Measurements from ENCODE around the gene HOXB3.

The HOXB3 gene

DNA sequence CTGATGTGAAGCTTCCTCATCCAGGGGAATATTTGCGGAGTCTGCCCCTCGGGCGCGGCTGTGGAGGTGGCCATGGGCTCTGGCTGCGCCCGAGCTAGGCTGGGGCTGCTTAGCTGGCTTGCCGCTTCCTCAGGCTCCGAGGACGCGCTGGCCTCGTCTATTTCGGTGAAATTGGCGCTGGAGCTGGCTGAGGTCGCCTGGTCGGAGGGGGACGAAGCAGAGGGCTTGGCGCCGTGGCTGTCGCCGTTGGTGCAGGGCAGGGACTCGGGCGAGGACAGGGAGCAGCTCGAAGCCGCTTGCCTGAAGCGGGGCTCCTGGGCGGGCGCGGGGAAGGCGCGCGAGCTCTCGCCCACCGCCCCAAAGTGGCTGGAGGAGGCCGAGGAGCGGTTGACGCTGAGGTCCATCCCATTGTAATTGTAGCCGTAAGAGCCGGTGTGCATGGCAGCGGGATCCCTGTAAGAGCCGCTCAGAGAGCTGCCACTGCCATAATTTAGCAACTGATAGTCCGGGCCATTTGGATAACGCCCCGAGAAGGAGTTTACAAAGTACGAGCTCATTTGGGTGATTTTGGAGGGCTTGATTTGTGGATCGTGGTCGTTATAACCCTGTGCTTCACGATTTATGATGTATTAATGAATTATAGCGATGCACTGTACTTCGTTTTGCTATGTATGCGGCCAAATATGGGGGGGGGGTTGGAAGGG is 3.2 kb upstream of the HOXB3 start, which contains the start of gene HOXB5:
Gene HOXB5 (minus strand): TSS at position 654 of the 704 bp plus-strand sequence. CDS start 97 bp downstream, at position 557.
- Histone ChIP-seq H3K4me3 (ENCODE audit: low read depth, low read length, poor library complexity, severe bottlenecking) (no peak within 1 kb of the TSS), H3K27ac (ENCODE audit: low read depth, low read length, poor library complexity, severe bottlenecking) (no peak within 1 kb of the TSS), H3K4me2 (ENCODE audit: low read length) (no peak within 1 kb of the TSS), H3K9me3 (ENCODE audit: low read length) (no peaks in the 10 kb centered on the region), H2AFZ (ENCODE audit: low read length) (no peak within 1 kb of the TSS), H4K20me1 (ENCODE audit: insufficient read depth, low read length) (no peaks in the 10 kb centered on the region), H3K9ac (ENCODE audit: low read length) (no peak within 1 kb of the TSS), H3K36me3 (ENCODE audit: insufficient read depth, low read length) (no peaks in the 10 kb centered on the region), H3K4me1 (ENCODE audit: insufficient read depth, low read length, severe bottlenecking) (no peaks in the 10 kb centered on the region), H3K9me2 (ENCODE audit: low read depth, low read length) (no peaks in the 10 kb centered on the region), H3K27me3 (ENCODE audit: insufficient read depth, low read length) (no peaks in the 10 kb centered on the region), H3K79me2 (ENCODE audit: insufficient read depth, low read length) (no peaks in the 10 kb centered on the region), H3F3A (ENCODE audit: insufficient read depth, low read length) (no peaks in the 10 kb centered on the region)
- TF ChIP-seq EZH2 (IDR thresholded peaks at IDR 0.05; ENCODE audit: borderline replicate concordance, low read length) = no peak
- TF ChIP-seq, protein P1, sequence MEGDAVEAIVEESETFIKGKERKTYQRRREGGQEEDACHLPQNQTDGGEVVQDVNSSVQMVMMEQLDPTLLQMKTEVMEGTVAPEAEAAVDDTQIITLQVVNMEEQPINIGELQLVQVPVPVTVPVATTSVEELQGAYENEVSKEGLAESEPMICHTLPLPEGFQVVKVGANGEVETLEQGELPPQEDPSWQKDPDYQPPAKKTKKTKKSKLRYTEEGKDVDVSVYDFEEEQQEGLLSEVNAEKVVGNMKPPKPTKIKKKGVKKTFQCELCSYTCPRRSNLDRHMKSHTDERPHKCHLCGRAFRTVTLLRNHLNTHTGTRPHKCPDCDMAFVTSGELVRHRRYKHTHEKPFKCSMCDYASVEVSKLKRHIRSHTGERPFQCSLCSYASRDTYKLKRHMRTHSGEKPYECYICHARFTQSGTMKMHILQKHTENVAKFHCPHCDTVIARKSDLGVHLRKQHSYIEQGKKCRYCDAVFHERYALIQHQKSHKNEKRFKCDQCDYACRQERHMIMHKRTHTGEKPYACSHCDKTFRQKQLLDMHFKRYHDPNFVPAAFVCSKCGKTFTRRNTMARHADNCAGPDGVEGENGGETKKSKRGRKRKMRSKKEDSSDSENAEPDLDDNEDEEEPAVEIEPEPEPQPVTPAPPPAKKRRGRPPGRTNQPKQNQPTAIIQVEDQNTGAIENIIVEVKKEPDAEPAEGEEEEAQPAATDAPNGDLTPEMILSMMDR (IDR thresholded peaks at IDR 0.05; ENCODE audit: low read length) = no peak

DNA sequence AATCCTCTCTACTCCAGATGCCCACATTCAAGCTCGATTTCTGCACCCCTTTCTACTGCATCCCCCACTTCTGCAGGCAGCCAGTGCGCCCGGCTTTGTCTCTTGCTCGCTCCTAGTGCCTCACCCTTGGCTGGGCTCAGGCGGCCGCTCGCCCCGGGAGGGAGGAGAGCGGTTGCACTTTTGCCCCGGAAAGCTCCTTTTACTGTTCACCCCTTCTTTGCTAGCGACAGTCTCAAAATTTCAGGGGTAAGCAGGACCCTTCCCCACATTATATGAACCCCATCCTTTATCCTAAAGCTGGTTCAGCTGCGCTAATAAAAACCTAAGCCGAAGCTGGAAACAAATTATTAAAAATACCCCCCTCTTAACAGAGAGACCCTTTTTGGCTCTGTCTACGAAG is 2.5 kb upstream of the HOXB3 start:
- Histone ChIP-seq H3K27me3 (ENCODE audit: insufficient read depth, low read length) (no peaks in the 10 kb centered on the region), H2AFZ (ENCODE audit: low read length) (no peak overlapping the region), H4K20me1 (ENCODE audit: insufficient read depth, low read length) (no peaks in the 10 kb centered on the region), H3K9me3 (ENCODE audit: low read length) (no peaks in the 10 kb centered on the region), H3K9me2 (ENCODE audit: low read depth, low read length) (no peaks in the 10 kb centered on the region), H3K4me3 (ENCODE audit: low read depth, low read length, poor library complexity, severe bottlenecking) (no peak overlapping the region), H3F3A (ENCODE audit: insufficient read depth, low read length) (no peaks in the 10 kb centered on the region), H3K9ac (ENCODE audit: low read length) (no peak overlapping the region), H3K4me1 (ENCODE audit: insufficient read depth, low read length, severe bottlenecking) (no peaks in the 10 kb centered on the region), H3K79me2 (ENCODE audit: insufficient read depth, low read length) (no peaks in the 10 kb centered on the region), H3K4me2 (ENCODE audit: low read length) (no peak overlapping the region), H3K36me3 (ENCODE audit: insufficient read depth, low read length) (no peaks in the 10 kb centered on the region), H3K27ac (ENCODE audit: low read depth, low read length, poor library complexity, severe bottlenecking) (no peak overlapping the region)
- no peak for TF ChIP-seq EZH2 (IDR thresholded peaks at IDR 0.05; ENCODE audit: borderline replicate concordance, low read length)
- TF ChIP-seq, protein P1 (IDR thresholded peaks at IDR 0.05; ENCODE audit: low read length) = no peak

- H2AFZ ChIP-seq (ENCODE audit: low read length) = no peak overlapping the region
Observed at GRCh38 chr17:48592057-48592514, 2.0 kb upstream of the HOXB3 start.

More at GRCh38 chr17:48592057-48592514, 2.0 kb upstream of the HOXB3 start:
- Histone ChIP-seq H3K4me2 (ENCODE audit: low read length) (no peak overlapping the region), H3K79me2 (ENCODE audit: insufficient read depth, low read length) (no peaks in the 10 kb centered on the region), H3K9ac (ENCODE audit: low read length) (no peak overlapping the region), H3K27ac (ENCODE audit: low read depth, low read length, poor library complexity, severe bottlenecking) (no peak overlapping the region), H3K4me3 (ENCODE audit: low read depth, low read length, poor library complexity, severe bottlenecking) (no peak overlapping the region), H4K20me1 (ENCODE audit: insufficient read depth, low read length) (no peaks in the 10 kb centered on the region), H3K9me3 (ENCODE audit: low read length) (no peaks in the 10 kb centered on the region), H3K4me1 (ENCODE audit: insufficient read depth, low read length, severe bottlenecking) (no peaks in the 10 kb centered on the region), H3K9me2 (ENCODE audit: low read depth, low read length) (no peaks in the 10 kb centered on the region), H3K36me3 (ENCODE audit: insufficient read depth, low read length) (no peaks in the 10 kb centered on the region), H3K27me3 (ENCODE audit: insufficient read depth, low read length) (no peaks in the 10 kb centered on the region), H3F3A (ENCODE audit: insufficient read depth, low read length) (no peaks in the 10 kb centered on the region)
- no peak for TF ChIP-seq EZH2 (IDR thresholded peaks at IDR 0.05; ENCODE audit: borderline replicate concordance, low read length)
